ENCODE measurements around the gene RND3.

RND3 gene

GRCh38 chr2:150491430-150491829 is 4.0 kb upstream of the RND3 start:
- no peak for DNase-seq

- no peak for DNase-seq
Observed at GRCh38 chr2:150490466-150490865, 3.0 kb upstream of the RND3 start.

- DNase-seq: no peak
Observed at GRCh38 chr2:150486539-150487484, 655 bp downstream of the RND3 start.

GRCh38 chr2:150485871-150486538 is 1.5 kb downstream of the RND3 start:
- DNase-seq: no peak

GRCh38 chr2:150485114-150485870 is 2.2 kb downstream of the RND3 start:
- DNase-seq: no peak

GRCh38 chr2:150484461-150485021 is 2.9 kb downstream of the RND3 start:
- DNase-seq: no peak

- DNase-seq: no peak
Observed at GRCh38 chr2:150484006-150484405, 3.5 kb downstream of the RND3 start.

- DNase-seq: no peak
Observed at GRCh38 chr2:150483532-150483931, 3.9 kb downstream of the RND3 start.

GRCh38 chr2:150482667-150483400 is 4.6 kb downstream of the RND3 start:
- DNase-seq: no peak

- DNase-seq: no peak
Observed at GRCh38 chr2:150482111-150482510, 5.4 kb downstream of the RND3 start.

GRCh38 chr2:150480971-150481830 is 6.3 kb downstream of the RND3 start:
- DNase-seq: no peak

- no peak for DNase-seq
Observed at GRCh38 chr2:150480241-150480640, 7.2 kb downstream of the RND3 start.

- no peak for DNase-seq
Observed at GRCh38 chr2:150479075-150479915, 8.2 kb downstream of the RND3 start.

- DNase-seq: no peak
Observed at GRCh38 chr2:150478200-150478974, 9.1 kb downstream of the RND3 start.

GRCh38 chr2:150477347-150477746 is 10.1 kb downstream of the RND3 start:
- DNase-seq: no peak

- DNase-seq: no peak
Observed at GRCh38 chr2:150476809-150477302, 10.6 kb downstream of the RND3 start.

GRCh38 chr2:150476286-150476685 is 11.2 kb downstream of the RND3 start:
- no peak for DNase-seq

GRCh38 chr2:150475479-150476250 is 11.8 kb downstream of the RND3 start:
- no peak for DNase-seq

All from CD4-positive, alpha-beta T cell treated with Interferon gamma for 1 hour (primary cell).